Esophagus (tissue), 2 donors: ENCODE measurements around the gene PDE12. TPM values are rescaled to one million over a fixed set of nuclear protein-coding genes. Genes with fewer than 3 reads are reported as not detected.
"Not testable (repeated sequence)": the region's sequence is repeated elsewhere in the genome, so short reads cannot be mapped to it uniquely, and the experiment has no call there.

Experiments used
- H3K27ac ChIP-seq, 2 donors: one replicate each; pipeline ENCODE4 v1.5.1; 2013; ENCODE audit warnings: low read depth in 2 of 2, mild to moderate bottlenecking in 2 of 2, inconsistent platforms in 1 of 2, low read length in 1 of 2, moderate library complexity in 1 of 2
- H3K27me3 ChIP-seq, 2 donors: one replicate each; pipeline ENCODE4 v1.6.1; 2013; ENCODE audit warnings: low read length in 2 of 2, control low read depth in 1 of 2, mild to moderate bottlenecking in 1 of 2; ENCODE audit not compliant: insufficient read depth in 2 of 2, control insufficient read depth in 1 of 2
- H3K36me3 ChIP-seq, 2 donors: one replicate each; pipeline ENCODE4 v1.6.1; 2013; ENCODE audit warnings: low read length in 1 of 2; ENCODE audit not compliant: control insufficient read depth in 2 of 2, insufficient read depth in 2 of 2
- H3K4me1 ChIP-seq, 2 donors: one replicate each; pipeline ENCODE4 v1.6.1; 2013; ENCODE audit warnings: low read length in 1 of 2; ENCODE audit not compliant: control insufficient read depth in 2 of 2, insufficient read depth in 2 of 2
- H3K4me3 ChIP-seq, 2 donors: one replicate each; pipeline ENCODE4 v1.5.1; 2013; ENCODE audit warnings: low read length in 2 of 2, mild to moderate bottlenecking in 2 of 2, low read depth in 1 of 2, moderate library complexity in 1 of 2
- H3K9me3 ChIP-seq, 2 donors: one replicate each; pipeline ENCODE4 v1.6.1; 2013; ENCODE audit warnings: mild to moderate bottlenecking in 2 of 2, low read depth in 1 of 2, low read length in 1 of 2, moderate library complexity in 1 of 2; ENCODE audit not compliant: control insufficient read depth in 2 of 2, insufficient read depth in 1 of 2
- WGBS, 2 donors: extraction: QIAGEN DNeasy Blood & Tissue Kit; methylation state at CpG; one replicate each; pipeline ENCODE4 v1.1.7; 2013; 5-methylcytosine and 5-hydroxymethylcytosine counted together
- polyA plus RNA-seq, 2 donors: library from polyadenylated mRNA; stranded (reverse); fragments of 200-250 nt; gene quantifications; one replicate each; pipeline ENCODE4 v1.2.3, GENCODE V29; 2013
- donor health status: healthy with polysubstance abuse.
- donor health status: Bipolar disorder and iron deficiency.

PDE12 gene
- polyA plus RNA-seq, 2 donors: 3.0 to 7.7 TPM

- no peaks in the 10 kb centered on the region for H3K36me3 ChIP-seq
- H3K27ac ChIP-seq: peak overlapping the region; percentile 79 to 97
- no peaks in the 10 kb centered on the region for H3K27me3 ChIP-seq
- H3K4me3 ChIP-seq: peak overlapping the region; percentile 23 to 63
- 52 to 53% methylated on average over 5 of the region's 5 CpGs for WGBS, 2 donors
- no peaks in the 10 kb centered on the region for H3K4me1 ChIP-seq
- H3K9me3 ChIP-seq: no peaks in the 10 kb centered on the region
These were observed 42.8 kb downstream of the PDE12 start for GRCh38 chr3:57598765-57599360.

GRCh38 chr3:57600195-57600594 is 44.1 kb downstream of the PDE12 start:
- Histone ChIP-seq H3K36me3 (no peaks in the 10 kb centered on the region), H3K27me3 (no peaks in the 10 kb centered on the region), H3K4me3 (no peak overlapping the region), H3K27ac (no peak overlapping the region), H3K9me3 (no peaks in the 10 kb centered on the region), H3K4me1 (no peaks in the 10 kb centered on the region)
- 94 to 96% methylated on average over 2 of the region's 2 CpGs for WGBS, 2 donors

GRCh38 chr3:57604971-57605370 is 48.9 kb downstream of the PDE12 start:
- no peaks in the 10 kb centered on the region for H3K27me3 ChIP-seq
- no peaks in the 10 kb centered on the region for H3K36me3 ChIP-seq
- no peak overlapping the region for H3K27ac ChIP-seq
- H3K4me3 ChIP-seq: no peak overlapping the region
- WGBS, 2 donors: 80 to 91% methylated on average over 2 of the region's 2 CpGs
- H3K9me3 ChIP-seq: no peaks in the 10 kb centered on the region
- H3K4me1 ChIP-seq: no peaks in the 10 kb centered on the region

- Histone ChIP-seq H3K9me3 (no peaks in the 10 kb centered on the region), H3K27ac (no peak overlapping the region), H3K27me3 (no peaks in the 10 kb centered on the region), H3K4me3 (no peak overlapping the region), H3K36me3 (no peaks in the 10 kb centered on the region), H3K4me1 (no peaks in the 10 kb centered on the region)
These were observed 49.6 kb downstream of the PDE12 start for GRCh38 chr3:57605683-57606082.

- not testable (repeated sequence) for H3K36me3 ChIP-seq, H3K4me1 ChIP-seq, H3K9me3 ChIP-seq, H3K4me3 ChIP-seq, H3K27me3 ChIP-seq, H3K27ac ChIP-seq
- 95% methylated on average over 5 of the region's 5 CpGs for WGBS, 2 donors
These were observed 55.8 kb downstream of the PDE12 start for GRCh38 chr3:57611870-57612269.

GRCh38 chr3:57616233-57616632 is 60.2 kb downstream of the PDE12 start:
- H3K36me3 ChIP-seq: no peaks in the 10 kb centered on the region
- H3K27me3 ChIP-seq: no peaks in the 10 kb centered on the region
- H3K9me3 ChIP-seq: no peaks in the 10 kb centered on the region
- WGBS, 2 donors: 71 to 76% methylated on average over 3 of the region's 3 CpGs
- no peaks in the 10 kb centered on the region for H3K4me1 ChIP-seq
- H3K27ac ChIP-seq: no peak overlapping the region
- no peak overlapping the region for H3K4me3 ChIP-seq

Other genes with a start within 250 kb of the PDE12 start
- gene DNAH12, start 11.9 kb upstream of the PDE12 start, polyA plus RNA-seq: under 1 TPM; 0.06 to 0.24 TPM
- gene ARF4, start 41.1 kb downstream of the PDE12 start, polyA plus RNA-seq: 100 to 1,000 TPM in 1 of 2 donors, 10 to 100 TPM in 1; 74.8 to 113 TPM
- gene DENND6A, start 136.8 kb downstream of the PDE12 start, polyA plus RNA-seq: 1 to 10 TPM; 6.0 to 6.8 TPM
- 10 to 100 TPM; 22.0 to 31.5 TPM for gene SLMAP, start 200.0 kb downstream of the PDE12 start, polyA plus RNA-seq